GM12878 (cell line): ENCODE data around the gene SYT4. TPM values are rescaled to one million over a fixed set of nuclear protein-coding genes. Genes with fewer than 3 reads are reported as not detected.

ENCODE experiments used
- ATAC-seq: fragments of 200-7000 bp; cut with Tn5 transposase; 3 replicates; pipeline ENCODE4 v1.9.1; 2020; ENCODE audit warnings: mild to moderate bottlenecking, moderate library complexity
- BruUV-seq: library from RNA; stranded (reverse); fragments of 400-500 nt; replicated peaks from 2 replicates; lab custom pipeline; 2021; lab: Mats Ljungman, UMichigan
- CTCF ChIA-PET: fragments of 300-600 bp; sonication (Branson Sonifier 250); formaldehyde crosslinking; extraction: SDS; loops from one replicate; lab custom pipeline; 2021; ENCODE audit warnings: inconsistent platforms; lab: Yijun Ruan, JAX
- POLR2A ChIA-PET: fragments of 350-600 bp; formaldehyde crosslinking; extraction: SDS; loops from one replicate; lab custom pipeline; 2021; ENCODE audit warnings: inconsistent platforms; lab: Charles Lee
- RAD21 ChIA-PET: fragments of 300-600 bp; sonication (Branson Sonifier 250); formaldehyde crosslinking; loops from one replicate; lab custom pipeline; 2023; ENCODE audit warnings: antibody characterized with exemption; ENCODE audit not compliant: unreplicated experiment; lab: Charles Lee
- SMC1A ChIA-PET: fragments of 300-600 bp; sonication (Branson Sonifier 250); formaldehyde crosslinking; loops from one replicate; lab custom pipeline; 2023; ENCODE audit not compliant: unreplicated experiment, uncharacterized antibody; lab: Charles Lee
- DNase-seq: peaks from one replicate; pipeline ENCODE4 v3.0.0-alpha.2; 2011; ENCODE audit warnings: low read depth, low spot score
- FAIRE-seq: peaks from 3 replicates; lab custom pipeline; 2011; peaks lifted over from hg19 to GRCh38; lab: Jason Lieb, UNC
- H2AFZ ChIP-seq: 2 replicates; pipeline ENCODE4 v1.6.0; 2011; ENCODE audit warnings: low read depth, low read length, control low read depth; ENCODE audit not compliant: control insufficient read depth
- H3K27ac ChIP-seq: 2 replicates; pipeline ENCODE4 v1.5.1; 2011; ENCODE audit warnings: control low read depth; ENCODE audit not compliant: control insufficient read depth, insufficient read depth
- H3K27me3 ChIP-seq, 2 experiments: replicated peaks in 1 of 2; 2 replicates each; pipeline versions ENCODE4 v1.6.0 to v1.6.1; 2011; ENCODE audit warnings: low read length in 1 of 2; ENCODE audit not compliant: control insufficient read depth in 2 of 2, insufficient read depth in 2 of 2
- H3K36me3 ChIP-seq, 2 experiments: 2 replicates each; pipeline ENCODE4 v1.5.1; 2011; ENCODE audit warnings: low read length in 1 of 2; ENCODE audit not compliant: control insufficient read depth in 2 of 2, insufficient read depth in 2 of 2
- H3K4me1 ChIP-seq: 2 replicates; pipeline ENCODE4 v1.6.1; 2011; ENCODE audit warnings: mild to moderate bottlenecking, low read length, moderate library complexity, mixed read lengths; ENCODE audit not compliant: control insufficient read depth, insufficient read depth
- H3K4me2 ChIP-seq: 2 replicates; pipeline ENCODE4 v1.6.0; 2011; ENCODE audit warnings: control low read depth; ENCODE audit not compliant: control insufficient read depth, insufficient read depth
- H3K4me3 ChIP-seq: fragments of 200-600 bp; sonication (generic); 2 replicates; pipeline ENCODE4 v1.5.1; 2016
- H3K79me2 ChIP-seq: 2 replicates; pipeline ENCODE4 v1.6.0; 2011; ENCODE audit warnings: low read length; ENCODE audit not compliant: control insufficient read depth, insufficient read depth
- H3K9ac ChIP-seq: 2 replicates; pipeline ENCODE4 v1.8.0; 2011; ENCODE audit warnings: low read length, control low read depth, mixed read lengths; ENCODE audit not compliant: control insufficient read depth, insufficient read depth
- H3K9me3 ChIP-seq: replicated peaks from 3 replicates; pipeline ENCODE4 v1.5.1; 2011; ENCODE audit warnings: mild to moderate bottlenecking, low read length; ENCODE audit not compliant: control insufficient read depth, insufficient read depth
- H4K20me1 ChIP-seq: 2 replicates; pipeline ENCODE4 v1.6.0; 2011; ENCODE audit not compliant: control insufficient read depth, insufficient read depth
- ASH2L ChIP-seq: fragments of 300-600, 200-600 bp; sonication (generic); IDR thresholded peaks from 2 replicates; pipeline ENCODE4 v1.6.1; 2017; ENCODE audit warnings: low read depth, mild to moderate bottlenecking, borderline replicate concordance
- BACH1 ChIP-seq: fragments of 450-650 bp; IDR thresholded peaks from 2 replicates; pipeline ENCODE4 v1.6.1; 2017; ENCODE audit warnings: mild to moderate bottlenecking, borderline replicate concordance
- BCL11A ChIP-seq: IDR thresholded peaks from 2 replicates; pipeline ENCODE4 v1.6.1; 2011; ENCODE audit warnings: low read depth, low read length
- BMI1 ChIP-seq: fragments of 450-650 bp; IDR thresholded peaks from 2 replicates; pipeline ENCODE4 v1.6.1; 2016; ENCODE audit warnings: mild to moderate bottlenecking, moderate library complexity, borderline replicate concordance
- CEBPB ChIP-seq, 2 experiments: fragments of 150-350 bp in 1 of 2; IDR thresholded peaks; 2 replicates each; pipeline ENCODE4 v1.6.1; 2012 to 2014; ENCODE audit warnings: low read depth in 2 of 2, low read length in 2 of 2, borderline replicate concordance in 1 of 2, inconsistent platforms in 1 of 2
- DPF2 ChIP-seq: fragments of 450-650 bp; IDR thresholded peaks from 2 replicates; pipeline ENCODE4 v1.6.1; 2017; ENCODE audit warnings: mild to moderate bottlenecking
- HCFC1 ChIP-seq: fragments of 150-350 bp; IDR thresholded peaks from 2 replicates; pipeline ENCODE4 v1.6.1; 2014; ENCODE audit warnings: low read length
- IRF3 ChIP-seq: fragments of 450-650 bp; IDR thresholded peaks from 2 replicates; pipeline ENCODE4 v1.6.1; 2014; ENCODE audit warnings: mild to moderate bottlenecking
- IRF5 ChIP-seq: fragments of 450-650 bp; IDR thresholded peaks from 2 replicates; pipeline ENCODE4 v1.6.1; 2017; ENCODE audit warnings: borderline replicate concordance
- KAT2A ChIP-seq: conservative IDR thresholded peaks from 2 replicates; pipeline ENCODE4 v1.6.1; 2011; ENCODE audit warnings: low read depth, low read length; ENCODE audit not compliant: control insufficient read depth
- MAX ChIP-seq: IDR thresholded peaks from 2 replicates; pipeline ENCODE4 v1.6.1; 2012; ENCODE audit warnings: low read depth, low read length, improper control_type of control experiment
- MTA3 ChIP-seq: IDR thresholded peaks from 2 replicates; pipeline ENCODE4 v1.6.1; 2012; ENCODE audit warnings: low read length, inconsistent platforms, borderline replicate concordance
- MYB ChIP-seq: fragments of 150-350 bp; IDR thresholded peaks from 2 replicates; pipeline ENCODE4 v1.6.1; 2014; ENCODE audit warnings: mild to moderate bottlenecking, low read depth, low read length, borderline replicate concordance
- RUNX3 ChIP-seq: IDR thresholded peaks from 2 replicates; pipeline ENCODE4 v1.6.1; 2012; ENCODE audit warnings: low read length, inconsistent platforms
- WRNIP1 ChIP-seq: IDR thresholded peaks from 2 replicates; pipeline ENCODE4 v1.6.1; 2011; ENCODE audit warnings: low read depth, low read length, improper control_type of control experiment, borderline replicate concordance
- ZBTB33 ChIP-seq: fragments of 450-650 bp; IDR thresholded peaks from 2 replicates; pipeline ENCODE4 v1.6.1; 2017; ENCODE audit warnings: mild to moderate bottlenecking
- ZNF24 ChIP-seq: fragments of 450-650 bp; IDR thresholded peaks from 2 replicates; pipeline ENCODE4 v1.6.1; 2017; ENCODE audit warnings: antibody characterized with exemption, mild to moderate bottlenecking
- WGBS: methylation state at CpG from one replicate; pipeline ENCODE4 v1.1.6; 2016; ENCODE audit warnings: low lambda C conversion rate; ENCODE audit not compliant: insufficient replicate concordance, insufficient coverage; ENCODE audit errors: missing lambda C conversion rate; 5-methylcytosine and 5-hydroxymethylcytosine counted together
- in situ Hi-C: fragments of 300-500 bp; cut with MboI; formaldehyde crosslinking; loops from 9 replicates; pipeline ENCODE4 v1.14.3; 2018; ENCODE audit warnings: mixed read lengths
- intact Hi-C: fragments of 100-400 bp; cut with micrococcal nuclease; formaldehyde crosslinking; loops from one replicate; pipeline ENCODE4 v1.14.2; 2022; ENCODE audit not compliant: unreplicated experiment
- polyA plus RNA-seq, 11 experiments: library from polyadenylated mRNA; depleted of rRNA in 4 of 11; unstranded in 6 of 11; stranded (reverse) in 5 of 11; fragments of >200 nt; fragmentation: Nextera tagmentation in 4 of 11; fragmentation: Illumina TruSeq in 1 of 11; extraction: Ambion mirVana in 4 of 11; extraction: Trizol in 1 of 11; gene quantifications; 1 replicate in 1 of 11; 2 replicates in 10 of 11; pipeline versions ENCODE4 v1.2.1 to v1.2.3, GENCODE V29; 2011 to 2016; ENCODE audit warnings: inconsistent platforms in 2 of 11, missing spikeins in 2 of 11, low read depth in 1 of 11
- total RNA-seq, 4 experiments: library from RNA; depleted of rRNA in 3 of 4; stranded (reverse); fragments of >200 nt in 3 of 4; fragmentation: Illumina TruSeq in 1 of 4; extraction: Trizol in 1 of 4; gene quantifications; 2 replicates each; pipeline versions ENCODE4 v1.2.1 to v1.2.3, GENCODE V29; 2013 to 2021

Gene SYT4
- total and polyA plus RNA-seq, 10 of the 15 experiments (the other 5 are each of a cell fraction or from before 2014, with no cell fraction given), result 0.09 to 0.18 (median 0.11) TPM; not detected in 7

- no peaks in the 10 kb centered on the region for H3K9me3 ChIP-seq
- in situ Hi-C loops (no loop called here), intact Hi-C loops (no loop called here)
- RAD21 ChIA-PET, result no interaction called here
- ATAC-seq (no peak), FAIRE-seq (no peak), DNase-seq (no peak)
- H2AFZ ChIP-seq, result no peak overlapping the region
- TF ChIP-seq MTA3 (no peak), RUNX3 (no peak), ZNF24 (no peak), BMI1 (no peak), HCFC1 (no peak), IRF3 (no peak), DPF2 (no peak), ASH2L (no peak), CEBPB (IDR thresholded peaks at IDR 0.05; ENCODE audit: borderline replicate concordance in 1 of 2, low read depth in 2 of 2, low read length in 2 of 2) (no peak), BACH1 (no peak), IRF5 (no peak), BCL11A (no peak), KAT2A (no peak), MYB (no peak), MAX (no peak), WRNIP1 (no peak), ZBTB33 (no peak)
- H4K20me1 ChIP-seq, result no peaks in the 10 kb centered on the region
- no peaks in the 10 kb centered on the region for H3K27me3 ChIP-seq
- H3K9ac ChIP-seq, result no peak overlapping the region
- no peak overlapping the region for H3K27ac ChIP-seq
- H3K4me1 ChIP-seq, result no peaks in the 10 kb centered on the region
- H3K79me2 ChIP-seq, result no peaks in the 10 kb centered on the region
- H3K36me3 ChIP-seq, result no peaks in the 10 kb centered on the region
- POLR2A ChIA-PET, result no interaction called here
- CTCF ChIA-PET, result interaction anchor here (1.1 kb wide), 1 partner anchor 1212 kb away, joined by 3 read pairs; no protein-coding TSS in a partner anchor
- 3% methylated on average over 4 of the region's 4 CpGs for WGBS
- H3K4me3 ChIP-seq, result no peak overlapping the region
- SMC1A ChIA-PET, result no interaction called here
- no TSS peak for BruUV-seq
- H3K4me2 ChIP-seq, result no peak overlapping the region
Observed at GRCh38 chr18:43265465-43265864, 11.8 kb downstream of the SYT4 start.
